ENCODE results near the gene MAK. TPM values are rescaled to one million over a fixed set of nuclear protein-coding genes. Genes with fewer than 3 reads are reported as not detected.

Gene MAK
- polyA plus RNA-seq, 1 donor (not counting 4 experiments of a cell fraction or from before 2014, with no cell fraction given): not detected

DNA sequence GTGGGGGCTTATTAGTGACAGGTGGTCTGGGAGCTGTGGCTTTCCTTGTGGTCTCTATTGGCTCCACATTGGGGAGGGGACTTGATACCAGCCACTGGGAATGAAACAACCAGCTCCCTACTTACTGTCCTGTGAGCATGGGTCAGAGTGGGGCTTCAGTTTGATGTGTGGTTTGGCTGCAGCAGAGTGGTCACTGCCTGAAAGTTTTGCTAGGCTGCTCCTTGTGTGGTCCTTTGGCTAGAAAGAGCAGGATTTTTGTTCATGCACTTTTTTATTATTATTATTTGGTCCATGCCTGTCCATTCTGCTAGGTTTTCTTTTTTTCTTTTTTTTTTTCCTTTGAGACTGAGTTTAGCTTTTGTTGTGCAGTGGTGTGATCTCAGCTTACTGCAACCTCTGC, 98.3 kb downstream of the MAK start:
- H3K4me2 ChIP-seq (ENCODE audit: control insufficient read depth, extremely low read depth, insufficient read depth, low read depth, low read length): no peak overlapping the region
- H3K79me2 ChIP-seq (ENCODE audit: control insufficient read depth, insufficient read depth, low read length): no peaks in the 10 kb centered on the region
- dilution Hi-C loops (cut with MboI; ENCODE audit: extremely low pct_ligation_motif_present, low sequenced_read_pairs): no loop called here
- TF ChIP-seq EZH2 (IDR thresholded peaks at IDR 0.05; ENCODE audit: low read length): no peak
- TF ChIP-seq, protein P1, sequence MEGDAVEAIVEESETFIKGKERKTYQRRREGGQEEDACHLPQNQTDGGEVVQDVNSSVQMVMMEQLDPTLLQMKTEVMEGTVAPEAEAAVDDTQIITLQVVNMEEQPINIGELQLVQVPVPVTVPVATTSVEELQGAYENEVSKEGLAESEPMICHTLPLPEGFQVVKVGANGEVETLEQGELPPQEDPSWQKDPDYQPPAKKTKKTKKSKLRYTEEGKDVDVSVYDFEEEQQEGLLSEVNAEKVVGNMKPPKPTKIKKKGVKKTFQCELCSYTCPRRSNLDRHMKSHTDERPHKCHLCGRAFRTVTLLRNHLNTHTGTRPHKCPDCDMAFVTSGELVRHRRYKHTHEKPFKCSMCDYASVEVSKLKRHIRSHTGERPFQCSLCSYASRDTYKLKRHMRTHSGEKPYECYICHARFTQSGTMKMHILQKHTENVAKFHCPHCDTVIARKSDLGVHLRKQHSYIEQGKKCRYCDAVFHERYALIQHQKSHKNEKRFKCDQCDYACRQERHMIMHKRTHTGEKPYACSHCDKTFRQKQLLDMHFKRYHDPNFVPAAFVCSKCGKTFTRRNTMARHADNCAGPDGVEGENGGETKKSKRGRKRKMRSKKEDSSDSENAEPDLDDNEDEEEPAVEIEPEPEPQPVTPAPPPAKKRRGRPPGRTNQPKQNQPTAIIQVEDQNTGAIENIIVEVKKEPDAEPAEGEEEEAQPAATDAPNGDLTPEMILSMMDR (optimal IDR thresholded peaks at IDR 0.05 in 1 of 3, IDR thresholded peaks at IDR 0.05 in 1 of 3, conservative IDR thresholded peaks at IDR 0.05 in 1 of 3; ENCODE audit: extremely low read depth in 1 of 3, insufficient read depth in 2 of 3, low read length in 3 of 3): no peak
- H2AFZ ChIP-seq (ENCODE audit: control insufficient read depth, low read length): no peak overlapping the region
- no peaks in the 10 kb centered on the region for H3K9me3 ChIP-seq (ENCODE audit: control insufficient read depth, low read depth, low read length)
- H3K36me3 ChIP-seq (ENCODE audit: control insufficient read depth in 2 of 2, extremely low read depth in 1 of 2, insufficient read depth in 2 of 2, low read length in 2 of 2): no peaks in the 10 kb centered on the region
- no peak overlapping the region for H3K9ac ChIP-seq (ENCODE audit: control insufficient read depth, extremely low read depth, insufficient read depth, low read length)
- no peak for DNase-seq (ENCODE audit: low read depth, low spot score)
- no peak overlapping the region for H3K27ac ChIP-seq (ENCODE audit: control insufficient read depth, insufficient read depth, low read length)
- H3K9me1 ChIP-seq (ENCODE audit: control insufficient read depth, extremely low read depth, insufficient read depth, low read length): no peaks in the 10 kb centered on the region
- FAIRE-seq: no peak
- H3K27me3 ChIP-seq (ENCODE audit: control insufficient read depth, extremely low read depth, insufficient read depth, low read length): no peaks in the 10 kb centered on the region
- peaks cover 5% of the 10 kb centered on the region for H3K4me1 ChIP-seq (ENCODE audit: control insufficient read depth, extremely low read depth, insufficient read depth, low read length)
- no peaks in the 10 kb centered on the region for H4K20me1 ChIP-seq (ENCODE audit: control insufficient read depth, extremely low read depth, insufficient read depth, low read length)
- H3K4me3 ChIP-seq (ENCODE audit: control insufficient read depth in 2 of 3, extremely low read depth in 1 of 3, insufficient read depth in 2 of 3, low read depth in 1 of 3, low read length in 3 of 3): no peak overlapping the region

DNA sequence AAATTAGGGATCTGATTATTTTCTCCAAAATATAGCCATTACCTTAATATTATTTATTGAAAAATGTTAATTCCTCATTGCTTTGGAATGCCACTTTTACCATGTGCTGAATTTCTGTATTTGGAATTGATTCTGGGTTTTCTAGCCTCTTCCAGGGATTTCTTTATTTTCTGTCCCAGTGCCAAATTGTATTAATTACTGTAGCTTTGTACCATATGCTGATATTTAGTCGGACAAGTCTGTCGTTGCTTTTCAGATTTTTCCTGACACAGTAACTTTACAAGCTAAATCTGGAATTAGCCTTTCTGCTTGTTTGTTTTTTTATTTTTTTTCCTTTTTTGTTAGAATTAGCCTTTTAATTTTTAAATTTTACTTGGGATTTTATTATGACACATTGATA, 101.6 kb downstream of the MAK start:
- FAIRE-seq: no peak

More for the DNA sequence above, 101.6 kb downstream of the MAK start:
- no peak overlapping the region for H2AFZ ChIP-seq (ENCODE audit: control insufficient read depth, low read length)
- no peaks in the 10 kb centered on the region for H3K79me2 ChIP-seq (ENCODE audit: control insufficient read depth, insufficient read depth, low read length)
- no peak overlapping the region for H3K4me3 ChIP-seq (ENCODE audit: control insufficient read depth in 2 of 3, extremely low read depth in 1 of 3, insufficient read depth in 2 of 3, low read depth in 1 of 3, low read length in 3 of 3)
- H3K36me3 ChIP-seq (ENCODE audit: control insufficient read depth in 2 of 2, extremely low read depth in 1 of 2, insufficient read depth in 2 of 2, low read length in 2 of 2): peaks cover 6% of the 10 kb centered on the region in 2 experiments
- H3K4me2 ChIP-seq (ENCODE audit: control insufficient read depth, extremely low read depth, insufficient read depth, low read depth, low read length): no peak overlapping the region
- H3K9me1 ChIP-seq (ENCODE audit: control insufficient read depth, extremely low read depth, insufficient read depth, low read length): no peaks in the 10 kb centered on the region
- dilution Hi-C loops (cut with MboI; ENCODE audit: extremely low pct_ligation_motif_present, low sequenced_read_pairs): no loop called here
- no peaks in the 10 kb centered on the region for H3K9me3 ChIP-seq (ENCODE audit: control insufficient read depth, low read depth, low read length)
- H4K20me1 ChIP-seq (ENCODE audit: control insufficient read depth, extremely low read depth, insufficient read depth, low read length): no peaks in the 10 kb centered on the region
- H3K27me3 ChIP-seq (ENCODE audit: control insufficient read depth, extremely low read depth, insufficient read depth, low read length): no peaks in the 10 kb centered on the region
- H3K4me1 ChIP-seq (ENCODE audit: control insufficient read depth, extremely low read depth, insufficient read depth, low read length): peaks cover 16% of the 10 kb centered on the region
- TF ChIP-seq, protein P1 (optimal IDR thresholded peaks at IDR 0.05 in 1 of 3, IDR thresholded peaks at IDR 0.05 in 1 of 3, conservative IDR thresholded peaks at IDR 0.05 in 1 of 3; ENCODE audit: extremely low read depth in 1 of 3, insufficient read depth in 2 of 3, low read length in 3 of 3): no peak
- TF ChIP-seq EZH2 (IDR thresholded peaks at IDR 0.05; ENCODE audit: low read length): no peak
- no peak overlapping the region for H3K27ac ChIP-seq (ENCODE audit: control insufficient read depth, insufficient read depth, low read length)
- no peak for DNase-seq (ENCODE audit: low read depth, low spot score)
- no peak overlapping the region for H3K9ac ChIP-seq (ENCODE audit: control insufficient read depth, extremely low read depth, insufficient read depth, low read length)
